ENCODE results near the gene CLIC6.

CLIC6 gene

DNA sequence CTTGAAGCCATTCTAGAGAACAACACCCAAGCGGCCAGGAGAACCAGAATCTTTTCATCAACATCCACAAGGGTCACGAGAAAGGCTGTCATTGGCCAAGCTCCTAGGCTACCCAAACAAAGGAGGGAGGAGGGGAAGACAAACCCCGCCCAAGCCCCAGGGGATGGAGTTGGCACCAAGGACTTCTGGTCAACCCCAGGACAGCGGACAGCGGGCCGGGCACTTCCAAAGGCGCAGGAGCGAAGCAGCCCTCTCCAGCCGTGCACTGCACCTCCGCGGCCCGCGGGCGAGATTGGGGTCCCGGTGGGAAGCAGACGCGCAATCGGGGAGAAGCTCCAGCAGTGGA lies at the start of gene CLIC6:
TSS of gene CLIC6 (plus strand) at position 192 of the 346 bp plus-strand sequence. CDS start 395 bp downstream, outside the sequence.
- H3K27me3 ChIP-seq (ENCODE audit: control insufficient read depth in 1 of 2, insufficient read depth in 2 of 2, low read length in 2 of 2), result peaks cover 27 to 34% of the 10 kb centered on the region in 2 donors
- H3K27ac ChIP-seq (ENCODE audit: low read depth, low read length), result no peak within 1 kb of the TSS

DNA sequence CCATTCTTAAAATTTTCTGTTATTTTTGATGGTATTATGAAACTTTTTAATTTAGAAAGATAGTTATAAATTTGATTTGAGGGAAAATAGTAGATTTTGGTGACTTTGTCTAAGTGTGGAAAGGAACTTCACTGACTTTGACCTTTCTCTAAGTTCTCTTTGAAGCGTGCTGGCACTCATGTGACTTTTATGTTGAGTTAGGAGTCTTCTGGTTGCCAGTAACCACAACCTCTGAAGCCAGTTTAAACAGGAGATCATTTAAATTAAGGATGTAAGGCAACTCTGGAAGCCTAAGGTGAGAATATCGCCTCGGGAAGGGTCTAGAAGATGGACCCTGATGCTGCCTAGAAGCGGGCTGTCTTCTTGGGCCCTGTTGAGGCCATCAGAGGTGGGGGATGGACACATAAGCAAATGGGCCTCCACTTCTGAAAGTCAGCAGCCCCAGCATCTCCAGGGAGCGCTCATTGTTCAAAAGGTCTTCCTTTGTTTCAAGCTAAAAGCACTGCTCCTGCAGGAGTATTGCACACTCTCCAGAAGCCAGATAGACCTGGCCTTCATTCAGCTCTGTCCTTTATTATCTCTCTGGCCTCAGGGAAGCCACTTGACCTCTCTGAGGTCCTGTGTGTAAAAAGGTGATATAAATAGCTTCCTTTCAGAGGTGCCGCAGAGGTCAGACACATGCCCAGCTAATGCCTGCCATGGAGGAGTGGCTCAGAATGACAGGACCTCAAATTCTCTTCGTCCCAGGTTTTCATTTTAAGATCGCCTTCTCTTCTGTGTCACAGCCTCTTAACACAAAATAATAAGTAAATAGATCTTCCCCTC lies 48.7 kb upstream of the CLIC6 start:
- Histone ChIP-seq H3K4me3 (ENCODE audit: low read depth in 1 of 2, low read length in 2 of 2) (no peak overlapping the region), H3K27ac (ENCODE audit: low read depth, low read length) (no peak overlapping the region)

More for the DNA sequence above, at the start of gene CLIC6:
- Histone ChIP-seq H3K4me3 (ENCODE audit: low read depth in 1 of 2, low read length in 2 of 2) (no peak within 1 kb of the TSS), H3K36me3 (ENCODE audit: insufficient read depth, low read length) (no peaks in the 10 kb centered on the region), H3K9me3 (ENCODE audit: low read length) (no peaks in the 10 kb centered on the region), H3K9ac (ENCODE audit: low read length) (no peak within 1 kb of the TSS), H3K4me1 (ENCODE audit: insufficient read depth, low read length) (peaks cover 8% of the 10 kb centered on the region)

DNA sequence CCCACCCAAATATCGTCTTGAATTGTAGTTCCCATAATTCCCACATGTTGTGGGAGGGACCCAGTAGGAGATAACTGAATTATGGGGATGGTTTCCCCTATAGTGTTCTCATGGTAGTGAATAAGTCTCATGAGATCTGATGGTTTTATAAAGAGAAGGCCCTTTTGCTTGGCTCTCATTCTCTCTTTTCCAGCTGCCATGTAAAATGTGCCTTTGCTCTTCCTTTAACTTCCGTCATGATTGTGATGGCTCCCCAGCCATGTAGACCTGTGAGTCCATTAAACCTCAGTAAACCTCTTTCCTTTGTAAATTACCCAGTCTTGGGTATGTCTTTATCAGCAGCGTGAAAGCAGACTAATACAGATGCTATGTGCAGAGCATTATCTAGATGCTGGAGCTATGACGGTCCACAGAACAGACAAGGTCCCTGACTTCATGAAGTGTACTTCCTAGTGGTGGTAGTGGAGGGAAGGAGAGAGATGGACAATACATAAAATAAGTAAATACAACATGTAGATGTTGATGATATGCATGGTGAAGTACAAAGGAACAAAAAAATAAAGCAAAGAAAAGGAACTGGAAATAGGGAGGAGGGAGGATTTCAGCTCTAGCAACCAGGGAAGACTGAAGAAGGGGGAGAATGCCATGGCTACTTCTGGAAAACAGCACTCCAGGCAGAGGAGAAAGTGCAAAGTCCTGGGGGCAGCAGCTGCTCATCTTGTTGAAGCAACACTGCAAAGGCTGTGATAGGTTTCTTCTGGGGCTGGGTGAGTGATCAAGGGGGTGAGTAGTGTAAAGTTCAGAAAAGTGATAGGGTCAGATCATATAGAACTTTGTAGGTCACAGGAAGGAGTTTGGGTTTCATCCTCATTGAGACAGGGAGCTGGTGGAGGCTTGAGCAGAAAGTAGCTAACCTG lies 47.1 kb upstream of the CLIC6 start:
- Histone ChIP-seq H3K27ac (ENCODE audit: low read depth, low read length) (no peak overlapping the region), H3K9ac (ENCODE audit: low read length) (no peak overlapping the region), H3K9me3 (ENCODE audit: low read length) (no peaks in the 10 kb centered on the region), H3K36me3 (ENCODE audit: insufficient read depth, low read length) (no peaks in the 10 kb centered on the region), H3K4me3 (ENCODE audit: low read depth in 1 of 2, low read length in 2 of 2) (no peak overlapping the region), H3K4me1 (ENCODE audit: insufficient read depth, low read length) (no peaks in the 10 kb centered on the region), H3K27me3 (ENCODE audit: control insufficient read depth in 1 of 2, insufficient read depth in 2 of 2, low read length in 2 of 2) (no peaks in the 10 kb centered on the region)

More for the DNA sequence above, 48.7 kb upstream of the CLIC6 start:
- no peaks in the 10 kb centered on the region for H3K36me3 ChIP-seq (ENCODE audit: insufficient read depth, low read length)
- H3K27me3 ChIP-seq (ENCODE audit: control insufficient read depth in 1 of 2, insufficient read depth in 2 of 2, low read length in 2 of 2), result no peaks in the 10 kb centered on the region
- no peaks in the 10 kb centered on the region for H3K9me3 ChIP-seq (ENCODE audit: low read length)
- H3K4me1 ChIP-seq (ENCODE audit: insufficient read depth, low read length), result peaks cover 5% of the 10 kb centered on the region
- H3K9ac ChIP-seq (ENCODE audit: low read length), result no peak overlapping the region

DNA sequence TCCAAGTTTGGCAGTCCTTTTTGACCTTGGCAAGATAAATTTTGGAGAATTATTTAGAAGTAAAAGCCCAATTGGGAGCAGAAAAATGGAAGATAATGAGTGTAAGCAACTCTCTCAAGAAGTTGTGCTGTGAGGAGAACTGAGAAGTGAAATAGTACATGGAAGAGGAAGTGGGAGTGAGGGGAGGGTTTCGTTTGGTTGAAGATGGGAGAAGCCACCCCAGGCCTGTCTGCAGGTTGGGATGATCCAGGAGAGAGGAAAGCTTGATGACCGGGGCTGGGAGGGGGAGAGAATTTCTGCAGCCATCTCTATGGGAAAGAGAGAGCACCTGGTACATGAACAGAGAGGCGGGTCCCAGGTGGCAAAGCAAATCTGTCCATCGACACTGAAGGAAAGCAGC lies 45.3 kb upstream of the CLIC6 start:
- H3K4me1 ChIP-seq (ENCODE audit: insufficient read depth, low read length), result no peaks in the 10 kb centered on the region
- no peak overlapping the region for H3K9ac ChIP-seq (ENCODE audit: low read length)
- no peaks in the 10 kb centered on the region for H3K27me3 ChIP-seq (ENCODE audit: control insufficient read depth in 1 of 2, insufficient read depth in 2 of 2, low read length in 2 of 2)
- H3K4me3 ChIP-seq (ENCODE audit: low read depth in 1 of 2, low read length in 2 of 2), result no peak overlapping the region
- H3K27ac ChIP-seq (ENCODE audit: low read depth, low read length), result no peak overlapping the region
- no peaks in the 10 kb centered on the region for H3K36me3 ChIP-seq (ENCODE audit: insufficient read depth, low read length)
- no peaks in the 10 kb centered on the region for H3K9me3 ChIP-seq (ENCODE audit: low read length)

DNA sequence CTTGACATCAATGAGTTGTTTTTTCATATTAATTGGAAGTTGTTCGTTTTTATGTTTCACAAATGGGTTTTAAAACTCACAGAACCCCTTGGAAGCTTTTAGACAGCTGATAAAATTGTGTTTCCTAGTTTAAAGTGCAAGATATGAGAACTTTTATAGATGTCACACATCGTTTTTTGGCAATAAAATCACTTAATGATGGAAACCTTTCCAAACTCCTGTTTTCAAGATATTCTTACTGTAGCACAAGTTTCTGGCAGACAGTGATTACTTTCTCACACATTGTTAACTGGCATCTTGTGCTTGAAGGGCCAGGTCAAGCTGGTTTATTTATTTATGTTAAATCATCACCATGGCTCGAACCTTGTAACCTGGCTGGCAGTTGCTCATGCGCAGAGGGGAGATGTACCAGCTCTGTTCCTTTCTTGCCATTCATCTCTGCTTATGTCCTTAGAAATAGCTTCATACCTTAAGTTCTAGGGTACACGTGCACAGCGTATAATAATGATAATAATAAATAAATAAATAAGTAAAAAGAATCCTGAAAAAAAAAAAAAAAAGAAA lies 43.7 kb upstream of the CLIC6 start:
- no peak overlapping the region for H3K27ac ChIP-seq (ENCODE audit: low read depth, low read length)
- H3K9me3 ChIP-seq (ENCODE audit: low read length), result no peaks in the 10 kb centered on the region
- H3K4me3 ChIP-seq (ENCODE audit: low read depth in 1 of 2, low read length in 2 of 2), result no peak overlapping the region
- H3K9ac ChIP-seq (ENCODE audit: low read length), result no peak overlapping the region
- no peaks in the 10 kb centered on the region for H3K4me1 ChIP-seq (ENCODE audit: insufficient read depth, low read length)
- H3K36me3 ChIP-seq (ENCODE audit: insufficient read depth, low read length), result no peaks in the 10 kb centered on the region
- no peaks in the 10 kb centered on the region for H3K27me3 ChIP-seq (ENCODE audit: control insufficient read depth in 1 of 2, insufficient read depth in 2 of 2, low read length in 2 of 2)

DNA sequence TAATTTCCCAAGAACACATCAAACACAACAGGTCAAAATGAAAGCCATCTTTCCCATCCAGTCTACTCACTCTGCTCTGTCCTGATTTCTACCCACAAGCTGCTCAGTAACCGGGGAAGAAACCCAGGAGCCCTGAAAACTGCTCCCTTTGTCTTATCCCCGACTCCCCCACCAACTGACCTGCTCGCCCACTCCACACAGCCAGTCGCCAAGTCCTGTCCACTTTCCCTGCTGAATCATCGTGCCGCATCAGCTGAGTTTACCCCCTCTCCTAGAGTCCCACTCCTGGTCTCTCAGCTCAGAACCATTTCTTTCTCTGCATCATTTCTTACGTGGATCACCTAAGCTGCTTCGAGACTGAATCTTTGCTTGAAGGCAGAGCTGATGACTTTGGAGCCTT lies 42.7 kb upstream of the CLIC6 start:
- no peak overlapping the region for H3K9ac ChIP-seq (ENCODE audit: low read length)
- H3K9me3 ChIP-seq (ENCODE audit: low read length), result no peaks in the 10 kb centered on the region
- H3K4me3 ChIP-seq (ENCODE audit: low read depth in 1 of 2, low read length in 2 of 2), result no peak overlapping the region
- no peaks in the 10 kb centered on the region for H3K36me3 ChIP-seq (ENCODE audit: insufficient read depth, low read length)
- no peak overlapping the region for H3K27ac ChIP-seq (ENCODE audit: low read depth, low read length)
- H3K4me1 ChIP-seq (ENCODE audit: insufficient read depth, low read length), result no peaks in the 10 kb centered on the region
- H3K27me3 ChIP-seq (ENCODE audit: control insufficient read depth in 1 of 2, insufficient read depth in 2 of 2, low read length in 2 of 2), result no peaks in the 10 kb centered on the region

DNA sequence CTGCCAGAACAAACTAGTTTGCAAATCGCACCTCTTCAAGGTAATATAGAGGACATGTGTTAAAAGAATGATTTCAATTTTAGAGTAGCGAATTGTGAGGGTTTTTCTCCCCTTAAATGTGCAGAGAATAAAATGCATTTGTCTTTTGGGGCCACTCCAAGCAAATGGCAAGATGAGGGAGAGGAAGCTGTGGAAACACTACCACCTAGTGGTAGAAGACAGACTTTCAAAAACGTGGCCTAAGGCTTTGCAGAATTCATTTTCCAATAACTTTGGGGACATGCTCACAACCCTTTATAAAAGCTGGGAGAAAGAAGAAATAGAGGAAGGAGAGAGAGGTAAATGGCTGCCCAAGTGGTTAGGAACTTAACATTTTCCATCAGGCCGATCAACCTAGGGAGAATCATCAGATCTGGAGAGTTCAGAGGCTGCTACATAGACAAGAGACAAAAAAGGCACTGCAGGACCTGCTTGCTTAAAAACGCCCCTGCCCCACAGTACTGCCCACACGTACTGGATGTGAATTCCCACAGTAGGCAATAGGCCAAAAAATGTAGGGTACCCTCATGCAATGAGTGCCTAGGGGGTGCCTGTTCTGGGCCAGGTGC lies 38.2 kb upstream of the CLIC6 start:
- Histone ChIP-seq H3K27me3 (ENCODE audit: control insufficient read depth in 1 of 2, insufficient read depth in 2 of 2, low read length in 2 of 2) (no peaks in the 10 kb centered on the region), H3K27ac (ENCODE audit: low read depth, low read length) (no peak overlapping the region), H3K36me3 (ENCODE audit: insufficient read depth, low read length) (no peaks in the 10 kb centered on the region)

DNA sequence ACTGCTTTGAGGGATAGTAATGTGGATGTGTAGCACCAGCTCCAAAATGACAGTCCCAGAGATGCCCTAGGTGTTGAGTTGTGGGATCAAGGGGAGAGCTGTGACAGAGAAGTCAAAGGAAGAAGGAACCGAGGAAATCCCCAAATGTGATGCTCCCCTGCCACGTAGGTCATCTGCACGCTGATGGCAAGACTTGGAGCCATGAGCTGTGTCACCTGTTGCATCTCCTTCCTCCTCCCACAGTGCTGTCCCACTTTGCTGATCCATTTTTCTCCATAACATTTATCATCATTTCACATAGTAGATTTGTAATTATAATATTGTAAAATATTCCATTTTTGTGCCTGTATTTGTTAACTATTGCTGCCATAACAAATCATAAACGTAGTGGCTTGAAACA lies 36.3 kb upstream of the CLIC6 start:
- Histone ChIP-seq H3K27ac (ENCODE audit: low read depth, low read length) (no peak overlapping the region), H3K4me1 (ENCODE audit: insufficient read depth, low read length) (no peaks in the 10 kb centered on the region), H3K27me3 (ENCODE audit: control insufficient read depth in 1 of 2, insufficient read depth in 2 of 2, low read length in 2 of 2) (no peaks in the 10 kb centered on the region), H3K9me3 (ENCODE audit: low read length) (no peaks in the 10 kb centered on the region), H3K4me3 (ENCODE audit: low read depth in 1 of 2, low read length in 2 of 2) (no peak overlapping the region), H3K36me3 (ENCODE audit: insufficient read depth, low read length) (no peaks in the 10 kb centered on the region), H3K9ac (ENCODE audit: low read length) (no peak overlapping the region)

More for the DNA sequence above, 38.2 kb upstream of the CLIC6 start:
- H3K9ac ChIP-seq (ENCODE audit: low read length), result no peak overlapping the region
- no peaks in the 10 kb centered on the region for H3K4me1 ChIP-seq (ENCODE audit: insufficient read depth, low read length)
- no peak overlapping the region for H3K4me3 ChIP-seq (ENCODE audit: low read depth in 1 of 2, low read length in 2 of 2)
- no peaks in the 10 kb centered on the region for H3K9me3 ChIP-seq (ENCODE audit: low read length)

DNA sequence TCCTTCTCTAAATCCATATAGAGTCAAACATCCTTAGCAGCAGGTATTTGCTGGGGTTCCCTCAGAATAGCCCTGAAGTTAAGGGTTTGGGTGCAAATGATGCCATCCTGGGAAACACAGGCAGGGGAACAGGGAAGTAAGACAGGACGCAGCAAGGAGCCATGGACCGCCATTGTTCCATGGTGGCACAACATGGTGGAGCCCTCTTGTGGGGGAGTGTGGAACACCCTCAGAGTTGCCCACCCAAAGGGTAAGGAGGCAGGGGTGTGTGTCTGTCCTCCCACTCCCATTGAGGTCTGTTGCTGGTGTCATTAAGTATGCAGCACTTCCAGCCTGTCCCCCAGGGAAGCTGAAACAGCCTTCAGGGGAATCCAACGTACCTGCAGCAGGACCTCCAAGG lies 33.5 kb upstream of the CLIC6 start:
- H3K27me3 ChIP-seq (ENCODE audit: control insufficient read depth in 1 of 2, insufficient read depth in 2 of 2, low read length in 2 of 2), result no peaks in the 10 kb centered on the region
- no peak overlapping the region for H3K27ac ChIP-seq (ENCODE audit: low read depth, low read length)
- H3K4me3 ChIP-seq (ENCODE audit: low read depth in 1 of 2, low read length in 2 of 2), result no peak overlapping the region
- no peaks in the 10 kb centered on the region for H3K4me1 ChIP-seq (ENCODE audit: insufficient read depth, low read length)
- H3K9me3 ChIP-seq (ENCODE audit: low read length), result no peaks in the 10 kb centered on the region
- no peaks in the 10 kb centered on the region for H3K36me3 ChIP-seq (ENCODE audit: insufficient read depth, low read length)
- no peak overlapping the region for H3K9ac ChIP-seq (ENCODE audit: low read length)

DNA sequence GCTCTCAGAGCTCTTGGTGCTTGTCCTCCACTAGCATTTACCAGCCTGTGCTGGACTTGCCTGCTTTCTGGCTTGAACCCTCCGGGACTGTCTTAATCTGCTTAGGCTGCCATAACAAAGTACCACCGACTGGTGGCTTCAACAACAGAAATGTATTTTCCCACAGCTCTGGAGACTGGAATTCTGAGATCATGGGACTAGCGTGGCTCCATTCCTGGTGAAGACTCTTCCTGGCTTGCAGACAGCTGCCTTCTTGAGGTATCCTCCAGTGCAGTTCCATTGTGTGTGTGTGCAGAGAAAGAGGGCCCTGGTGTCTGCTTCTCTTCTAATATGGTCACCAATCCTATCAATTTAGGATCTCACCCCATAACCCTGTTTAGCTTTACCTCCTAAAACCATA lies 31.8 kb upstream of the CLIC6 start:
- Histone ChIP-seq H3K27ac (ENCODE audit: low read depth, low read length) (no peak overlapping the region), H3K4me1 (ENCODE audit: insufficient read depth, low read length) (no peaks in the 10 kb centered on the region), H3K4me3 (ENCODE audit: low read depth in 1 of 2, low read length in 2 of 2) (no peak overlapping the region), H3K36me3 (ENCODE audit: insufficient read depth, low read length) (no peaks in the 10 kb centered on the region), H3K9ac (ENCODE audit: low read length) (no peak overlapping the region), H3K27me3 (ENCODE audit: control insufficient read depth in 1 of 2, insufficient read depth in 2 of 2, low read length in 2 of 2) (no peaks in the 10 kb centered on the region), H3K9me3 (ENCODE audit: low read length) (no peaks in the 10 kb centered on the region)

DNA sequence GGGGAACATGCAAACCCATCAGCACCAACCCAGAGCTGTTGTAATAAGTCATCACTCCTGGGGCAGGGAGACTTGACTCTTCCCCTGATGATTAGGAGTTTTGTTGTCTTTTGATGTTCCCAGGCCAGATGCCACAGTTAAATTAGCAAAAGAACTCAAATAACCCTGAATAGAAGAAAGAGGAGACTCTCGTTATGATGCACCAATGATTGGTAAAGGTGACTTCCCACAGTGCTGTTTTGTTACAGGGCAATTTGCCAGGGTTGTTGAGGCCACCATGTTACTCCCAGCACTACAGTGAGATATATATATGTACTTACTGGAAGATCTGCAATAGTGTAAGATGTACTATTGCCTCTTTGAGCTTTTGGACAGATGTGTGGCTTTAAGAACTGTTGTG lies 29.5 kb upstream of the CLIC6 start:
- no peak overlapping the region for H3K9ac ChIP-seq (ENCODE audit: low read length)
- H3K36me3 ChIP-seq (ENCODE audit: insufficient read depth, low read length), result no peaks in the 10 kb centered on the region
- H3K4me1 ChIP-seq (ENCODE audit: insufficient read depth, low read length), result no peaks in the 10 kb centered on the region
- H3K27ac ChIP-seq (ENCODE audit: low read depth, low read length), result no peak overlapping the region
- H3K4me3 ChIP-seq (ENCODE audit: low read depth in 1 of 2, low read length in 2 of 2), result no peak overlapping the region
- H3K27me3 ChIP-seq (ENCODE audit: control insufficient read depth in 1 of 2, insufficient read depth in 2 of 2, low read length in 2 of 2), result no peaks in the 10 kb centered on the region
- no peaks in the 10 kb centered on the region for H3K9me3 ChIP-seq (ENCODE audit: low read length)

All from muscle layer of colon (tissue), 2 donors.